Thyroid gland (tissue), 4 donors: ENCODE results near the gene CXCL14. TPM values are rescaled to one million over a fixed set of nuclear protein-coding genes. Genes with fewer than 3 reads are reported as not detected.

Source experiments
- DNase-seq, 2 donors: peaks; one replicate each; pipeline ENCODE4 v3.0.0-alpha.2; 2019
- H3K27ac ChIP-seq, 3 donors: fragments of 200-600 bp; sonication (generic); 1 replicate in 2 of 3; 2 replicates in 1 of 3; pipeline ENCODE4 v1.5.1; 2016 to 2019; ENCODE audit warnings: mild to moderate bottlenecking in 1 of 3, moderate library complexity in 1 of 3
- H3K27me3 ChIP-seq: fragments of 200-600 bp; sonication (generic); one replicate; pipeline ENCODE4 v1.5.1; 2019
- H3K36me3 ChIP-seq, 2 donors: fragments of 200-600 bp; sonication (generic); one replicate each; pipeline ENCODE4 v1.5.1; 2016 to 2019
- H3K4me1 ChIP-seq, 2 donors: fragments of 200-600 bp; sonication (generic); one replicate each; pipeline ENCODE4 v1.5.1; 2017 to 2019
- H3K4me3 ChIP-seq, 3 donors: fragments of 200-600 bp; sonication (generic); replicated peaks in 1 of 3; 1 replicate in 2 of 3; 2 replicates in 1 of 3; pipeline ENCODE4 v1.5.1; 2016; ENCODE audit warnings: mild to moderate bottlenecking in 1 of 3
- H3K9me3 ChIP-seq: fragments of 200-600 bp; sonication (generic); one replicate; pipeline ENCODE4 v1.5.1; 2017
- POLR2A ChIP-seq, 2 donors: fragments of 450-650 bp; IDR thresholded peaks; one replicate each; pipeline ENCODE4 v1.6.1; 2017; ENCODE audit warnings: antibody characterized with exemption in 2 of 2, mild to moderate bottlenecking in 2 of 2, moderate library complexity in 1 of 2
- WGBS, 2 donors: methylation state at CpG; one replicate each; pipeline ENCODE4 v1.1.5; 2017; 5-methylcytosine and 5-hydroxymethylcytosine counted together
- intact Hi-C: fragments of 100-400 bp; cut with DNase I; formaldehyde crosslinking; loops from one replicate; pipeline ENCODE4 v1.15.1; 2023
- total RNA-seq, 4 donors: library from RNA; depleted of rRNA; stranded (reverse); fragments of >200 nt; gene quantifications; one replicate each; pipeline ENCODE4 v1.2.3, GENCODE V29; 2016
- TF ChIP-seq, protein P1 (sequence below), 6 experiments: fragments of 200-600 bp in 3 of 6; fragments of 450-650 bp in 3 of 6; sonication (generic) in 3 of 6; IDR thresholded peaks; one replicate each; pipeline ENCODE4 v1.5.1; 2016 to 2019; ENCODE audit warnings: antibody characterized with exemption in 6 of 6, mild to moderate bottlenecking in 2 of 6, inconsistent platforms in 1 of 6, moderate library complexity in 1 of 6

Gene CXCL14
- total RNA-seq, 4 donors from 2014 or later = 39.4 to 57.0 (median 48.9) TPM

DNA sequence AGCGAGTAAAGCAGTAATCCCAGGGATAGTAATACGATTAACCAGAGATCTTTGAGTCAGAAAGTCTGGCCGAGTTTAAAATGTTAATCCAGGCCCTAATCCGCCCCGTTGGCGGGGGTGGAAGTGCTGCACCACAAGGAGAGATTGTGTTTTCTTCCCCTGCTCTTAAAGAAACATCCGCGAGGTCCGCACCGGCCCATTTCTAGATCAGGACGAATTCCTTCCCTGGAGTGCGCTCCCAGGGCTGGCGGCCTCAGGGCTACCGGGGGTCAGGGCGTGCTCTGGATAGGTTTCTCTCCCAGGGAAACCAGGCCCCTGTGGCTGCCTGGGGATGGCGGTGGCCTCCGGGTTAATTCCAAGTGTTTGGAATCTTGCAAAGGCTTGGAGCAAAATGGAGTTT, 33.7 kb downstream of the CXCL14 start:
- Histone ChIP-seq H3K9me3 (no peaks in the 10 kb centered on the region), H3K27ac (no peak overlapping the region), H3K4me3 (no peak overlapping the region), H3K27me3 (peaks cover 17% of the 10 kb centered on the region), H3K36me3 (no peaks in the 10 kb centered on the region), H3K4me1 (peaks cover 6 to 21% of the 10 kb centered on the region in 2 donors)
- WGBS, 2 donors = 35 to 52% methylated on average over 14 of the region's 17 CpGs
- no peak for DNase-seq
- intact Hi-C loops = no loop called here
- TF ChIP-seq, protein P1, sequence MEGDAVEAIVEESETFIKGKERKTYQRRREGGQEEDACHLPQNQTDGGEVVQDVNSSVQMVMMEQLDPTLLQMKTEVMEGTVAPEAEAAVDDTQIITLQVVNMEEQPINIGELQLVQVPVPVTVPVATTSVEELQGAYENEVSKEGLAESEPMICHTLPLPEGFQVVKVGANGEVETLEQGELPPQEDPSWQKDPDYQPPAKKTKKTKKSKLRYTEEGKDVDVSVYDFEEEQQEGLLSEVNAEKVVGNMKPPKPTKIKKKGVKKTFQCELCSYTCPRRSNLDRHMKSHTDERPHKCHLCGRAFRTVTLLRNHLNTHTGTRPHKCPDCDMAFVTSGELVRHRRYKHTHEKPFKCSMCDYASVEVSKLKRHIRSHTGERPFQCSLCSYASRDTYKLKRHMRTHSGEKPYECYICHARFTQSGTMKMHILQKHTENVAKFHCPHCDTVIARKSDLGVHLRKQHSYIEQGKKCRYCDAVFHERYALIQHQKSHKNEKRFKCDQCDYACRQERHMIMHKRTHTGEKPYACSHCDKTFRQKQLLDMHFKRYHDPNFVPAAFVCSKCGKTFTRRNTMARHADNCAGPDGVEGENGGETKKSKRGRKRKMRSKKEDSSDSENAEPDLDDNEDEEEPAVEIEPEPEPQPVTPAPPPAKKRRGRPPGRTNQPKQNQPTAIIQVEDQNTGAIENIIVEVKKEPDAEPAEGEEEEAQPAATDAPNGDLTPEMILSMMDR (IDR thresholded peaks at IDR 0.05) = no peak
- no peak for TF ChIP-seq POLR2A (IDR thresholded peaks at IDR 0.05)

DNA sequence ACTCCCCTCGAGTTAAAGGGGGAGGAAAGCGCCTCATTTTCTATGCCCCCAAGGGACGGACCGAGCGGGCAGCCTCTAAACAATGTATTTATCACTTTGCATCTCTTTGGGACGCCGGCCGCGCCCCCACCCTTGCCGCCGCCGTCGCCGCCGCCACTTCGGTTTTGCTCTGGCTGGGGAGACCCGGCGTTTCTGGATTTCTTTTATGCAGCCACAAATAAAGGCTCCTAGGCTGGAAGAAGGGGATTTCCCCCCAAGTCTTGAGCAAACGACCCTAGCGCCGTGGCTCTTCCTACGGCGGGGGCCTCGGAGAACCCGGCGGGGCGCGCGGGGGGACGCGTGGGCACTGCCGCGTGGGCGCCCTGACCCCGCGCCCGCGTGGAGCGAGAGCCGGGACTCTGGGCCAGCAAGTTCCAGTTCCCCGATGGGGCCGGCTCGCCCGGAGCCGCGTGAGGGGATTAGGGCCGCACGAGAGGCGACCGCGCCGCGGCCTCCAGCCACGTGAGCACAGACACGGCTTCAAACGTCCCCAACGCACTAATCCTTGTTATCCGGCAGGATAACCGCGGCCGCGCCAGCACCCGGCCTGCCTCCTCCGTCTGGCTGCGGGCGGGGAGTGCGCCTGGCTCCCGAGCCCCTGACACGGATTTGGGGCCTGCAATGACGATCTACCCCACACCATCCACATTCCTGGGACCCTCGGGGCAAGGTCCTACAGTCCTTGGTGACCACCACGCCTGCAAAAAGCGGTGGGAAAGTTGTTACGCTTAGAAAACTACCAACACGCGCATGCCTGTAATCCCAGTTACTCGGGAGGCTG, 35.1 kb downstream of the CXCL14 start:
- Histone ChIP-seq H3K9me3 (no peaks in the 10 kb centered on the region), H3K4me1 (peaks cover 6 to 21% of the 10 kb centered on the region in 2 donors), H3K27me3 (peaks cover 17% of the 10 kb centered on the region), H3K27ac (no peak overlapping the region), H3K4me3 (peak overlapping the region in 1 of 3 donors; percentile 20), H3K36me3 (no peaks in the 10 kb centered on the region)
- intact Hi-C loops = no loop called here
- 3 to 8% methylated on average over 29 to 36 of the region's 77 CpGs for WGBS, 2 donors
- no peak for DNase-seq
- TF ChIP-seq, protein P1 (IDR thresholded peaks at IDR 0.05) = no peak

- Histone ChIP-seq H3K27ac (no peak overlapping the region), H3K9me3 (no peaks in the 10 kb centered on the region), H3K4me1 (peaks cover 6 to 21% of the 10 kb centered on the region in 2 donors), H3K36me3 (no peaks in the 10 kb centered on the region), H3K27me3 (peaks cover 17% of the 10 kb centered on the region), H3K4me3 (no peak overlapping the region)
- TF ChIP-seq, protein P1 (IDR thresholded peaks at IDR 0.05) = no peak
- no peak for TF ChIP-seq POLR2A (IDR thresholded peaks at IDR 0.05)
- intact Hi-C loops = no loop called here
- WGBS, 2 donors = 26% methylated on average over 5 of the region's 5 CpGs
- DNase-seq = no peak
Measured at GRCh38 chr5:135543001-135543484, 35.7 kb downstream of the CXCL14 start.

DNA sequence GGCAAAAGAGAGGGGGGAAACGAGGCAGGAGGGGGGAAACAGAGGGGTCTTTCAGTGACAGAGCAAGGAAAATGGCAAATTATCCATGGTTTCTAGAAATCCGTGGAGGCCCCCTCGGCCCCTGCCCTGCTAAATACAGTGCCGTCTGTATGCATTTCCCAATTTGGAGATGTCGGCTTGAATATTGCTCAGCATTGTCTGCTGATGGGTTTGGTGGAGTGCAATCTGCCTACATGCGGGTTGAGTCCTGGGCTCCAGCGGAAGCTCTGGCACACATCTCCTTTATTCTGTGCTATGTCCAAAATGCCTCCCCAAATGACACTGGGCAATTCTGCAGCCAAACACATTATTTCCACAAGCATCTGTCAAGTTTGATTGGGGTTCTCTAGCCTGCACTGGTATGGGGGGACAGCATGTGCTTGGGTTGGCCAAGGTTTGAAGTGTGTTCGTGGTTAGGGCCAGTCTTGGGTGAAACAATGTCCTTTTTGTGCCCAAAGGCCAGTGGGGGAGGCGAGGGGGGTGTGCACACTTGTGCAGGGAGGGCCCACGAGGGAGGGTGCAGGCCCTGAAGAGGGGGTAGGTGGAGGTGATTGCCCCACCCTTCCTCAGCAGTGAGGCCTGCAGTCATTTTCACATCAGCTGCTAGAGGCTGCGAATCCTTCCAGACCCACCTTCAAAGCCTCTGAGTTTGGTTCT, 36.8 kb downstream of the CXCL14 start:
- Histone ChIP-seq H3K9me3 (no peaks in the 10 kb centered on the region), H3K27ac (no peak overlapping the region), H3K4me3 (no peak overlapping the region), H3K27me3 (peaks cover 20% of the 10 kb centered on the region), H3K4me1 (peaks cover 6 to 19% of the 10 kb centered on the region in 2 donors), H3K36me3 (no peaks in the 10 kb centered on the region)
- no peak for DNase-seq
- intact Hi-C loops = no loop called here
- TF ChIP-seq POLR2A (IDR thresholded peaks at IDR 0.05) = no peak
- TF ChIP-seq, protein P1 (IDR thresholded peaks at IDR 0.05) = no peak
- WGBS, 2 donors = 17 to 37% methylated on average over 11 of the region's 11 CpGs
